ENCODE results near the gene CELA3A.

GRCh38 chr1:22024485-22025367 lies 23.3 kb downstream of the CELA3A start:
- TF ChIP-seq POLR2A (IDR thresholded peaks at IDR 0.05) = no peak
- TF ChIP-seq CTCF (IDR thresholded peaks at IDR 0.05) = no peak
